Endothelial cell (in vitro differentiated cells): Measurements from ENCODE around the gene ARHGEF4. TPM values are rescaled to one million over a fixed set of nuclear protein-coding genes. Genes with fewer than 3 reads are reported as not detected.
A peak's percentile ranks its signal among the peaks of the same experiment; 100 is the strongest.

ENCODE experiments used
- DNase-seq: peaks from one replicate; pipeline ENCODE4 v3.0.0; 2021; ENCODE audit warnings: low spot score
- H3K27ac Mint-ChIP-seq: one replicate; pipeline ENCODE4 v1.8.0; 2021; ENCODE audit warnings: mixed read lengths, inconsistent platforms; ENCODE audit not compliant: unreplicated experiment
- H3K27me3 Mint-ChIP-seq: one replicate; pipeline ENCODE4 v1.8.0; 2021; ENCODE audit warnings: mild to moderate bottlenecking, moderate library complexity, mixed read lengths, inconsistent platforms; ENCODE audit not compliant: unreplicated experiment
- H3K36me3 Mint-ChIP-seq: one replicate; pipeline ENCODE4 v1.8.0; 2021; ENCODE audit warnings: mild to moderate bottlenecking, low read depth, mixed read lengths, inconsistent platforms; ENCODE audit not compliant: unreplicated experiment
- H3K4me1 Mint-ChIP-seq: one replicate; pipeline ENCODE4 v1.8.0; 2021; ENCODE audit warnings: mild to moderate bottlenecking, mixed read lengths, inconsistent platforms; ENCODE audit not compliant: unreplicated experiment
- H3K4me3 Mint-ChIP-seq: one replicate; pipeline ENCODE4 v1.8.0; 2021; ENCODE audit warnings: mild to moderate bottlenecking, mixed read lengths, inconsistent platforms; ENCODE audit not compliant: unreplicated experiment
- H3K9me3 Mint-ChIP-seq: one replicate; pipeline ENCODE4 v1.8.0; 2021; ENCODE audit warnings: mixed read lengths, inconsistent platforms; ENCODE audit not compliant: unreplicated experiment
- total RNA-seq: library from RNA; stranded (reverse); fragmentation: NEBNext Ultra II Directional; extraction: Animal tissue kit (Norgen Biotek cat#: 25700); gene quantifications from one replicate; pipeline ENCODE4 v1.2.1, GENCODE V29; 2021; ENCODE audit not compliant: unreplicated experiment
- TF ChIP-seq, protein P1 (sequence below): fragments of 200-600 bp; sonication (generic); IDR thresholded peaks from one replicate; pipeline ENCODE4 v1.5.0; 2021; ENCODE audit warnings: antibody characterized with exemption; ENCODE audit not compliant: unreplicated experiment

ARHGEF4 gene
- total RNA-seq, 1 donor from 2014 or later, result 10.3 TPM

GRCh38 chr2:130799295-130799694 lies 37.4 kb upstream of the ARHGEF4 start:
- no peak for DNase-seq
- no peak overlapping the region for H3K4me3 Mint-ChIP-seq
- TF ChIP-seq, protein P1, sequence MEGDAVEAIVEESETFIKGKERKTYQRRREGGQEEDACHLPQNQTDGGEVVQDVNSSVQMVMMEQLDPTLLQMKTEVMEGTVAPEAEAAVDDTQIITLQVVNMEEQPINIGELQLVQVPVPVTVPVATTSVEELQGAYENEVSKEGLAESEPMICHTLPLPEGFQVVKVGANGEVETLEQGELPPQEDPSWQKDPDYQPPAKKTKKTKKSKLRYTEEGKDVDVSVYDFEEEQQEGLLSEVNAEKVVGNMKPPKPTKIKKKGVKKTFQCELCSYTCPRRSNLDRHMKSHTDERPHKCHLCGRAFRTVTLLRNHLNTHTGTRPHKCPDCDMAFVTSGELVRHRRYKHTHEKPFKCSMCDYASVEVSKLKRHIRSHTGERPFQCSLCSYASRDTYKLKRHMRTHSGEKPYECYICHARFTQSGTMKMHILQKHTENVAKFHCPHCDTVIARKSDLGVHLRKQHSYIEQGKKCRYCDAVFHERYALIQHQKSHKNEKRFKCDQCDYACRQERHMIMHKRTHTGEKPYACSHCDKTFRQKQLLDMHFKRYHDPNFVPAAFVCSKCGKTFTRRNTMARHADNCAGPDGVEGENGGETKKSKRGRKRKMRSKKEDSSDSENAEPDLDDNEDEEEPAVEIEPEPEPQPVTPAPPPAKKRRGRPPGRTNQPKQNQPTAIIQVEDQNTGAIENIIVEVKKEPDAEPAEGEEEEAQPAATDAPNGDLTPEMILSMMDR, result no peak
- no peaks in the 10 kb centered on the region for H3K27me3 Mint-ChIP-seq
- peaks cover 3% of the 10 kb centered on the region for H3K4me1 Mint-ChIP-seq
- no peaks in the 10 kb centered on the region for H3K9me3 Mint-ChIP-seq
- H3K27ac Mint-ChIP-seq, result no peak overlapping the region
- H3K36me3 Mint-ChIP-seq, result no peaks in the 10 kb centered on the region

- Mint-ChIP-seq H3K27me3 (peaks cover 4% of the 10 kb centered on the region), H3K4me3 (no peak overlapping the region), H3K36me3 (peaks cover 3% of the 10 kb centered on the region), H3K9me3 (no peaks in the 10 kb centered on the region), H3K4me1 (peaks cover 2% of the 10 kb centered on the region), H3K27ac (no peak overlapping the region)
- DNase-seq, result no peak
- TF ChIP-seq, protein P1, result no peak
These were observed 31.1 kb upstream of the ARHGEF4 start for GRCh38 chr2:130805613-130806012.

GRCh38 chr2:130806370-130806769 lies 30.3 kb upstream of the ARHGEF4 start:
- no peaks in the 10 kb centered on the region for H3K9me3 Mint-ChIP-seq
- peaks cover 5% of the 10 kb centered on the region for H3K27me3 Mint-ChIP-seq
- H3K27ac Mint-ChIP-seq, result no peak overlapping the region
- DNase-seq, result no peak
- H3K36me3 Mint-ChIP-seq, result peaks cover 3% of the 10 kb centered on the region
- H3K4me3 Mint-ChIP-seq, result no peak overlapping the region
- peaks cover 2% of the 10 kb centered on the region for H3K4me1 Mint-ChIP-seq
- TF ChIP-seq, protein P1, result no peak

DNA sequence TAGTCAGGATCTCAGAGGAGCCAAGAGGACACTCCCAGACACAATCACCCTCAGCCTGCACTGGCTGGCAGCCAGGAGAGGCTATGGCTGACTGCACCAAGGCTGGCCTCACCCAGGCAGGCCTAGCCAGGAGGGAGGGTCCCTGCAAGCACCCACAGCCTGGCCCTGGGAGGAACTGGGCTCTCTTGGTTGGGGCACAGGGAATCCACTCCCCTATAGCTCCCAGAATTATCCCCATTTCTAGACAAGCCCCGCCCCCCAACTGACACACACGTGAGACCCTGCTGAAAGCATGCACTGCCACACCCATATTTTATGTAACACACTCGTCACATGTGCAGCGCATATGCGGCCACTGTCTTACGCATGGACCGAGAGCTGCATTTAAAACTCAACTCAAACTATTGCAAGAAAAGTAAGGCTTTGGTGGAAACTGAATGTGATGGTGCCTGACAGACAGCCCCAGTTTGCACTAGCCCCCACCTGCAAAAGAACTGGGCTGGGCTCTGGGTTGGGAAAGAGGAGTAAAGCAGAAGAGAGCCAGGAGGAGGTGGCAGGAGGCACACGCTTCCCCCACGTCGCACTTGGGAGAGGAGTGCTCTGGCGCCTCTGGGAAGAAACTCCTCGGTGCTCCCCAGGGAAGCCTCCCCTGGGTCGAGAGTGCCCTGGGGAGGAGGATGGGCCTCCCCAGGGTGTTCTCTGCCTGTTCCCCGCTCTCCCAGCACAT lies 28.9 kb upstream of the ARHGEF4 start:
- Mint-ChIP-seq H3K4me3 (no peak overlapping the region), H3K36me3 (peaks cover 3% of the 10 kb centered on the region), H3K27ac (no peak overlapping the region), H3K4me1 (peaks cover 2% of the 10 kb centered on the region), H3K9me3 (no peaks in the 10 kb centered on the region), H3K27me3 (peaks cover 6% of the 10 kb centered on the region)
- TF ChIP-seq, protein P1, result no peak
- DNase-seq, result no peak

DNA sequence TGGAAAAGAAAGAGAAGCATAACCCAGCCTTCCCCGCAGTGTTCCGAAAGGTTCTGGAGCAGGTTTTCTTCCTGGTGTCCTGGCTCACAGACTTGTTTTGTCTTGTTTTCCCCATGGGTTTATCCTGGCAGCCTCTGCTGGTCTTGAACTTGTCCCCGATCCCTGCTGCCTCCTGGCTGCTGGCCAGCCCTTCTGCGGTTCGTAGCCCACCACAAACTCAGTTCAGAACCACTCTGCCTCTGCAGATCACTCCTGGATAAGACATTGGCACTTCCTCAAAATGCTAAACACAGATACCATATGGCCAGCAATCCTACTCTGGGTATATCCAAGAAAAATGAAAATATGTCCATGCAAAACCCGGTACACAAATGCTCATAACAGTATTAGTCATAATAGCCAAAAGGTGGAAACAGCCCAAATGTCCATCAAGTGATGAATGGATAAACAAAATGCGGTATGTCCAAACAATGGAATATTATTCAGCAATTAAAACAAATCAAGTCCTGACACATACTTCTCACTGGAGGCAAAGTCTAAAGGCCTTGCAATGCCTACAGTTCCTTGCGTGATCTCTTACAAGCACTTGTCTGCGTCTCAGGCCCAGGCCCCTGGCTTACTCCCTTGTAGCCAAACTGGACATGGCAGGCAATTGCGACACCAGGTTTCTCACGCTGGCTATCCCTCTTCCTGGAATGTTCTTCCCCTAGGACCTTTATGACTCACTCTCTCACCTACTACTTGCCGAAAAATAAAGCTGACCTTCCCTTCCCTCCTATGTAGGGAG lies 28.0 kb upstream of the ARHGEF4 start:
- H3K4me3 Mint-ChIP-seq, result no peak overlapping the region
- H3K4me1 Mint-ChIP-seq, result peaks cover 2% of the 10 kb centered on the region
- TF ChIP-seq, protein P1, result no peak
- no peaks in the 10 kb centered on the region for H3K9me3 Mint-ChIP-seq
- H3K36me3 Mint-ChIP-seq, result peaks cover 3% of the 10 kb centered on the region
- H3K27me3 Mint-ChIP-seq, result peaks cover 6% of the 10 kb centered on the region
- DNase-seq, result no peak
- peak overlapping the region; percentile 21 for H3K27ac Mint-ChIP-seq
